GM12892 (cell line): ENCODE results near the gene DMBX1.

Experiments
- DNase-seq: peaks from one replicate; pipeline ENCODE4 v3.0.0; 2011; ENCODE audit not compliant: insufficient read length
- FAIRE-seq: peaks from 2 replicates; lab custom pipeline; 2011; peaks lifted over from hg19 to GRCh38; lab: Jason Lieb, UNC
- POLR2A ChIP-seq: IDR thresholded peaks from 2 replicates; pipeline ENCODE4 v1.6.1; 2011; ENCODE audit warnings: low read depth, low read length, control low read depth
- POLR2AphosphoS5 ChIP-seq: IDR thresholded peaks from 2 replicates; pipeline ENCODE4 v1.6.1; 2011; ENCODE audit warnings: low read depth, low read length, control low read depth
- TAF1 ChIP-seq: IDR thresholded peaks from 2 replicates; pipeline ENCODE4 v1.6.1; 2011; ENCODE audit warnings: low read depth, mild to moderate bottlenecking, control low read depth, low read length, borderline replicate concordance

DMBX1 gene

GRCh38 chr1:46525253-46525983, 35.8 kb downstream of the DMBX1 start:
- no peak for FAIRE-seq
- no peak for DNase-seq
- TF ChIP-seq POLR2A (no peak), POLR2AphosphoS5 (no peak), TAF1 (no peak)

- DNase-seq (no peak), FAIRE-seq (no peak)
- TF ChIP-seq POLR2AphosphoS5, result no peak
Observed at GRCh38 chr1:46526013-46526690, 36.5 kb downstream of the DMBX1 start.

GRCh38 chr1:46526691-46527291, 37.2 kb downstream of the DMBX1 start:
- FAIRE-seq, result no peak
- DNase-seq, result no peak
- no peak for TF ChIP-seq POLR2A

GRCh38 chr1:46527474-46528296, 38.0 kb downstream of the DMBX1 start:
- TF ChIP-seq POLR2A (no peak), POLR2AphosphoS5 (no peak), TAF1 (no peak)
- peak; percentile 77 for DNase-seq
- peak; percentile 95 for FAIRE-seq

GRCh38 chr1:46528297-46528955, 38.8 kb downstream of the DMBX1 start:
- FAIRE-seq, result no peak
- no peak for DNase-seq
- TF ChIP-seq POLR2AphosphoS5 (no peak), TAF1 (no peak), POLR2A (no peak)

- FAIRE-seq (no peak), DNase-seq (no peak)
- TF ChIP-seq POLR2AphosphoS5, result no peak
- TF ChIP-seq TAF1, result no peak
- no peak for TF ChIP-seq POLR2A
Observed at GRCh38 chr1:46529031-46529630, 39.5 kb downstream of the DMBX1 start.

- no peak for FAIRE-seq
- no peak for TF ChIP-seq POLR2A
- TF ChIP-seq POLR2AphosphoS5, result no peak
- no peak for TF ChIP-seq TAF1
Observed at GRCh38 chr1:46530311-46530710, 40.7 kb downstream of the DMBX1 start.

GRCh38 chr1:46530791-46531409, 41.3 kb downstream of the DMBX1 start:
- no peak for DNase-seq
- no peak for FAIRE-seq
- TF ChIP-seq POLR2A (no peak), TAF1 (no peak), POLR2AphosphoS5 (no peak)

More at GRCh38 chr1:46530311-46530710, 40.7 kb downstream of the DMBX1 start:
- DNase-seq, result no peak

GRCh38 chr1:46532095-46532494, 42.5 kb downstream of the DMBX1 start:
- TF ChIP-seq POLR2A, result no peak
- no peak for TF ChIP-seq POLR2AphosphoS5
- TF ChIP-seq TAF1, result no peak
- DNase-seq, result no peak
- no peak for FAIRE-seq

GRCh38 chr1:46532498-46533178, 43.0 kb downstream of the DMBX1 start:
- peak; percentile 76 for DNase-seq
- FAIRE-seq, result no peak
- TF ChIP-seq TAF1, result no peak
- no peak for TF ChIP-seq POLR2AphosphoS5
- no peak for TF ChIP-seq POLR2A
